Keratinocyte (primary cell): ENCODE measurements around the gene FHOD3.

Experiments used
- CTCF ChIP-seq, 3 experiments: IDR thresholded peaks in 1 of 3; conservative IDR thresholded peaks in 1 of 3; optimal IDR thresholded peaks in 1 of 3; 2 replicates in 2 of 3; 3 replicates in 1 of 3; pipeline versions ENCODE3 to v1.5.1; 2011; ENCODE audit warnings: low read length in 3 of 3, mild to moderate bottlenecking in 3 of 3, moderate library complexity in 2 of 3, control low read depth in 1 of 3, inconsistent platforms in 1 of 3; ENCODE audit not compliant: insufficient read depth in 2 of 3; ENCODE audit errors: extremely low read depth in 1 of 3
- EZH2 ChIP-seq: IDR thresholded peaks from one replicate; pipeline ENCODE4 v1.6.1; 2012; ENCODE audit warnings: inconsistent platforms, mild to moderate bottlenecking, low read length, moderate library complexity

GRCh38 chr18:36729197-36729596 lies 431.7 kb downstream of the FHOD3 start:
- TF ChIP-seq EZH2 (no peak), CTCF (optimal IDR thresholded peaks at IDR 0.05 in 1 of 3, IDR thresholded peaks at IDR 0.05 in 1 of 3, conservative IDR thresholded peaks at IDR 0.05 in 1 of 3; ENCODE audit: extremely low read depth in 1 of 3, insufficient read depth in 2 of 3, low read length in 3 of 3) (no peak)
